ENCODE data around the gene TNFSF15.

Gene TNFSF15

GRCh38 chr9:114789006-114789405, 16.8 kb downstream of the TNFSF15 start:
- DNase-seq (ENCODE audit: extremely low read depth in 1 of 2, low read depth in 1 of 2): no peak

DNA sequence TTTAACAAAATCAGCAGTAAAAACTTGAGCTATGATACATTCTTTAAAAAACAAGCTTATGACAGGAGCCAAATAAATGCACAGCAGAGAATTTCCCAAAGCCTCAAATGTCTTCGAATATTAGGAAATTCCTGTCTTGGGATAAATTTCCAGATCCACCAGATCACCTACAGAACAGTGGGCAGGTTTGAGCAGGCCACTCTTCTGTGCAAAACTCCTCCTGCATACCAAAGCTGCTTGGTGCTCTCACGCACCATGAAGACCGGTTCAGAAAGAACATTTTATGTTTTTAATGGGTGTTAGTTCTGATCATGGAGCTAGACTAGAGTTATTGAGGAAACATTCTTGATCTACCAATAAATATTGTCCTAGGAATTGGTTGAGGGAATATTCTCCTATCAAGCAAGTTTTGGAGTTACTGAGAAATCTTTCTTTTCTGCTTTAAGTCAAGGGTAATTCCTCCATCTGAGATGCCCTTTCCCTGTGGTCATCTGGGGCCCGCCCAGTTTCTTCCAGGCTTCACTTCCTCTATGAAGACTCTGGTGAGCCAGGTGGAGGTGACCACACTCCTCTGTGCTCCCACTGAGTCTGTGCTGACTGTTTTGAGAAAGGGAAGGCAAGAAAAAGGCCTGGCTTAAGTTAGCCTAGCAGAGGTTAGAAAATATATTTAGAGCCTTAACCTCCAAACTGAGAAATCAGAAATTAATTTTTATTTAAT, 17.9 kb downstream of the TNFSF15 start:
- DNase-seq (ENCODE audit: extremely low read depth in 1 of 2, low read depth in 1 of 2): no peak

DNA sequence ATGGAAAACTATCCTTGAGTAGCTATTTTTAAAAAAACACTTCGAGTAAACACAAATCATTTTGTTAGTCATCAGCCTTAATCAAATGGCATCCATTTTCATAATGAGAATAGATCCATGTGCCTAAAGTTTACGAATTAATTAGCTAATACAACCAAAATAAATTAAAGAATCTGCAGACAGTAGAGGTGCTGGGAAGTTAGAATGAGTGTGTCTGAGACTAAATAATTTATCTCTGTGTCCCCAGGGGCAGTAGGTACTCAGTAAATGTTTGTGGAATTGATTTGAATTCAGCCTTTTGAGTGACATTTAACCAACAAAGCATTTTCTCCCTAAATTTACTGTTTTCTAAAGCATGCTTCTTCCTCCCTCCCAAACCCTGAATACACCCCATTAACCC, 18.6 kb downstream of the TNFSF15 start:
- DNase-seq (ENCODE audit: extremely low read depth in 1 of 2, low read depth in 1 of 2): no peak

DNA sequence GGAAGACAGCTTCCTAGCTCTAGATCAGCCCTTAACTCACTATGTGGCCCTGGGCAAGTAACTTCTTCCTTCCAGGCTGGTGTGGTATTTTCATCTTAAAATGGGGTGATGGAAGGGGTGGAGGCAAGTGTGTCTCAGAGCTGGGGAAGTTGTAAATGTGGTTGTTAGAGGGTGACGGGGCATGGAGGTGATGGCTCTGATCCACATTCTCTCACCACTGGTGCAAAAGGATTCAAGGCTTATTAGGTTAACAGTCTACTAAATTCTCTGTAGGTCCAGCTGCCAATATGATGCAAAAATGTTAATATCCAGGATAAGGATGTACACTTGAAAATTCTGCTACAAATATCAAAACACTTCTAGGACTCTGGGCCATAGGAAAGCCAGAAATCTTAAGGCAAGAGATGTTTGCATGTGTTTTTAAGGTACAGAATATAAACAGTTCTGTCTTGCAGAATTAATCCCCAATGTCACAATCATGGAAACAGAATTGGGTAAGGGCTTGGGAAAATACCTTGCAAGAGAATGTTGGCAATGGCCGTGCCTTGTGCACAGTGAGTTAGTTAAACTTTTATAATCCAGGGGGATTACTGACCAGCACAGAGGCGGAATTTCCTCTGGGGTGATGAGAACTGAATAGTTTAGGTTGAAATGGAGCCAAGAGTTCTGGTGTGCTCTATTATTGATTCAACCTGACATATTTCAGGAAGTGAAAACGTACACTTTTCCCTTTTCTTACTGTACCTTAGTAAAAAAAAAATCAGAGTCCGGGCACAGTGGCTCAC, 19.8 kb downstream of the TNFSF15 start:
- no peak for DNase-seq (ENCODE audit: extremely low read depth in 1 of 2, low read depth in 1 of 2)

GRCh38 chr9:114784721-114785279, 21.0 kb downstream of the TNFSF15 start:
- no peak for DNase-seq (ENCODE audit: extremely low read depth in 1 of 2, low read depth in 1 of 2)

- no peak for DNase-seq (ENCODE audit: extremely low read depth in 1 of 2, low read depth in 1 of 2)
Measured at GRCh38 chr9:114782586-114782985, 23.3 kb downstream of the TNFSF15 start.

GRCh38 chr9:114779352-114779845, 26.4 kb downstream of the TNFSF15 start:
- DNase-seq (ENCODE audit: extremely low read depth in 1 of 2, low read depth in 1 of 2): no peak

DNA sequence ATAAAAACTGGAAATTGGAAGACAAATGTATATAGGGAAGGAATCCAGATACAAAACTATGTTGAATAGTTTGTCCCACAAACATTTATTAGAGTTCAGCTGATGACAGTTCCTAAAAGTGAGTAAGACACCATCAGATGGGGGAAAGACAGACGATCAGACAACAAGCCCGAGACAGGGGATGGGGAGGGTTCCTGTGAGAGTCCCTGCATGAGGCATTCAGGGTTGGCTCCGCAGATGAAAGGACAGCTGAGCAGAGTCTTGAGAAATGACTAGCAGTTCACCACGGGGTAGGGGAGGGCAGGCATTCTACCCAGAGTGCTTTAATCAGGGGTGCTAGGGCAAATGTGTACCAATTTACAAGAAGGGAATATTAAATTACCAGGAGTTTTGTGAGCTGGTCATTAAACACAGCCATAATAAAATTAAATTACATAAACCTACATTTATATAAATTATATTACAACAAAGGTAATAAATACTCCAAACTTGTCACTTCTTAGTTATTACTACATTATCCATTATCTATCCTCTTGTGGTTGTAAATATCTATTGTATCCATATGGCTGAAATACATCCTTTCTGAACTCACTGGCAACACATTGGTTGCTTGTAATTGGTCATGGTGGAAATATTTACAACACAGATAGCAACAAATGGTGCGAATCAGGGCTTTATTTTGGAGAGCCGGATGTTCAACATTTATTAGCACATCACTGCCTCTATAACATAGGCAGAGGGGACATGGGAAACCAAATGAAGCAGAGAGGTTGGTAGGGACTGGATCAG, 27.8 kb downstream of the TNFSF15 start:
- DNase-seq (ENCODE audit: extremely low read depth in 1 of 2, low read depth in 1 of 2): no peak

DNA sequence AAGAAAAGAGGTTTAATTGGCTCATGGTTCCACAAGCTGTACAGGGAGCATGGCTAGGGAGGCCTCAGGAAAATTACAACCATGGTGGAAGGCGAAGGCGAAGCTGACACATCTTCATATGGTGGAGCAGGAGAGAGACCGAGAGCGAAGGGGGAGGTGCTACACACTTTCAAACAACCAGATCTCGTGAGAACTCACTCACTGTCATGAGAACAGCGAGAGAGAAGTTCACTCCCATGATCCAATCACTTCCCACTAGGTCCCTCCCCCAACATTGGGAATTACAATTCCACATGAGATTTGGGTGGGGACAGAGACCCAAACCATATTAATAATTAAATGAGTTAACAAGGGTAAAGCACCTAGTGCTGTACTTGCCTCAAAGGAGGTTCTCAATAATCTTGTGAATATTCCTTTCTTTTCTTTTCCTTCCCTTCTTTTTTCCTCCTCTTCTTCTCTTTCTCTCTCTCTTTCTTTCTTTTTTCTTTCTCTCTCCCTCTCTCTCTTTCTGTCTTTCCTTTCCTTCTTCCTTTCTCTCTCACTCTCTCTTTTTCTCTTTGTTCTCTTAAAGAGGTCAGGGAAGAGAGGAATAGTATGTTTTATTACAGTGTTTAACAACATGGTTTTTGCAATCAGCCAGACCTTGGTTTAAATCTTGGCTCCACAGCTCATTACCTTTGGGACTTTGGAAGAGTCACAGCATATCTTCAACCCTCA, 29.0 kb downstream of the TNFSF15 start:
- no peak for DNase-seq (ENCODE audit: extremely low read depth in 1 of 2, low read depth in 1 of 2)

- no peak for DNase-seq (ENCODE audit: extremely low read depth in 1 of 2, low read depth in 1 of 2)
Measured at GRCh38 chr9:114775981-114776380, 29.9 kb downstream of the TNFSF15 start.

GRCh38 chr9:114775121-114775520, 30.7 kb downstream of the TNFSF15 start:
- no peak for DNase-seq (ENCODE audit: extremely low read depth in 1 of 2, low read depth in 1 of 2)

DNA sequence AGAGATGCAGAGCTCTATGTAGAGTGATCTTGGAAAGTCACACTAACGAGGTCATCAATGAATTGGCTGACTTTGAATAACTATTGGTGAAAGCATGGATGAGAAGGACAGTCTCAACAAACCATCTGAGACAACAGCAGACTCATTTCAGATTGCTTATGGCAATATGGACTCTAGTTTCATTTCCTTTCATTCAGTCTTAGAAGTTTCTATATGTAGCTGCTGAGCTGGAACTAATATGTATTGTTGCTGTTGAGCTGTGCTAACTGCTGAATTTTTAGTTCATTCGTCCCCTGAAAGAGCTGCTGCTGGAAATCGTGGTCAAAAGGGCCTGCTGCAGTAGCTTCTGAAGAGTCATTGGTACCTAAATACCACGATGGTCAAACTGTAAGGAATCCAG, 31.3 kb downstream of the TNFSF15 start:
- DNase-seq (ENCODE audit: extremely low read depth in 1 of 2, low read depth in 1 of 2): no peak

DNA sequence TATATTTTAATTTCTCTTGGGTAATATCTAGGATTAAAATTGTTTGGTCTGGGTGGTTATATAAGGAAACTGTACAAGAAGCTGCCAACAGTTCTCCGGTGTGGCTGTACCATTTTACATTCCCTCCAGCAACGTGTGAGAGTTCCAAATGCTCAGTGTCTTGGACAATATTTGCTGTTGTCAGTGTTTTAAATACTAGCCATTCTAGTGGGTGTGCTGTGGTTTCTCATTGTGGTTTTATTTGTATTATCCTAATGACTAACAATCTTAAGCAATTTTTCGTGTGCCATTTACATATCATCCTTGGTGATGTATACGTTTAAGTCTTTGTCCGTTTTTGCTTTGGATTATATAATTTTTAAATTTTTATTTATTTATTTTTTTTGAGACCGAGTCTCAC, 34.0 kb downstream of the TNFSF15 start:
- DNase-seq (ENCODE audit: extremely low read depth in 1 of 2, low read depth in 1 of 2): no peak

DNA sequence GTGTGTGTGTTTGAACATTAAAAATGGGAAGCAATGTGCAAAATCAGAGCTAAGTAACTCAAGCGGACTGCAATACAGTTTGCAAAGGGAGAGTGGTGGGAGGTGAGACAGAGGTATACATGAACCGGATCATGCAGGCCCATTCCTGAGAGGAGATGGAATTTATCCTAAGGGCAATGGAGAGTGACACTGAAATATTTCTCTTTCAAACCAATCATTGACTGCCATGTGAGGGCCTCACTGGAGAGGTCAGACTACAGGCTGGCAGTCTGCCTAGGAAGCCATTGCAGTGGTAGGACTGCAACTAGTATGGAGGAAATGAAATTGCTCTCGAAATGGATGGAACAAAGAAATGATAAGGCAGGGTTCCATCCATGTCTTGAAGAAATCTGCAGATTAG, 34.8 kb downstream of the TNFSF15 start:
- DNase-seq (ENCODE audit: extremely low read depth in 1 of 2, low read depth in 1 of 2): no peak

DNA sequence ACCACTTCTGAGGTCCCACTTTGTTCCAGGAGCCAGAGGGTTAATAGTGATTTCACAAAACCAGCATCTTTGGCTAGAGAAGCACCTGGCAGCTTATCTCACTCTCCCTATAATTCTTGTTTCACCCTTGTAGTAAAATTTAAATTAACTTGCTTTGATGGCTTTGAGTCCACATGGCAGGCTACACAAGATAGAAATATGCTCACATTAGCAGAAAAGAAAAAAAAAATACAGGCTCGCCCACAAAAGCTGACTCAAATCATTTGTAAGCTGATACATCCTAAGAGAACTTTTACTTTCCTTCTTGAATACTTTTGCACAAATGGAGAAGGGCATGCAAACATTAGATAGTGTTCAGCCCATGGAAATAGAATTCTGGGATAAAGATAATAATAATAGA, 36.2 kb downstream of the TNFSF15 start:
- no peak for DNase-seq (ENCODE audit: extremely low read depth in 1 of 2, low read depth in 1 of 2)

DNA sequence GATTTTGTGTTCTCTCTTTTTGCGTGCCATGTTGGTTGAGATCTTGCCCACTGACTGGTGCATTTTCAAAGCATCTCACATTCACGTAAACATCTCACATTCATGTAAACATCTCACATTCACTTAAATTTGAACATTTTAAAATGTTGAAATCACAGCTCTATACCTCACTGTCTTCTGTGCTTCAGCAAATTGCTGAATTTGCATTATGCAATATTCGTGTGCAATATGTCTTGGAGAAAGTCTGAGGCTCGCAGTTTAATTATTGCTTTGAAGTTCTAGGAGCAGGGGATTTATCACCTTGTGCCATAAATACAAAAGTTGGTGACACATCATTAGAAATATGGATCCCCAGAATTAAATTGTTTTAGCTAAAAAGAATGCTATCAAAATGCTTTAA, 42.6 kb downstream of the TNFSF15 start:
- DNase-seq (ENCODE audit: extremely low read depth in 1 of 2, low read depth in 1 of 2): no peak

DNA sequence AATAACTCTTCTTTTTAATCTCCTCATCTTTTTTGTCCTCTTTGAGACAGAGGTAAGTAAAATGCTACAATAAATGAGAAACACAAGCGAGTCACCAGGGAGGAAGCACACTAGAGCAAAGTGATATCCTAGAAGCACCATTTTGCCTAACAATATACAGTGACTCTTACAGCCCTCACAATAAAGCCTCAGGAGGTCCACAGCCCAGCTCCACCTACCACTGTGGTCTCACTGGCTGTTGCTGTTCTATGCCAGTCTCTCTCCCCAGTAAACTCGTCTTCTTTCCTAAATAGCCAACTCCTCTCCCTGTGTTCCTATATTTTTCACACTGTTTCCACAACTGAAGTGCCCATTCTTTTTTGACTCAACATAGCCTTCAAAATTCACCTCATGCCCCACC, 44.3 kb downstream of the TNFSF15 start:
- DNase-seq (ENCODE audit: extremely low read depth in 1 of 2, low read depth in 1 of 2): no peak

GRCh38 chr9:114759512-114760341, 46.1 kb downstream of the TNFSF15 start:
- no peak for DNase-seq (ENCODE audit: extremely low read depth in 1 of 2, low read depth in 1 of 2)

GRCh38 chr9:114757984-114758383, 47.9 kb downstream of the TNFSF15 start:
- no peak for DNase-seq (ENCODE audit: extremely low read depth in 1 of 2, low read depth in 1 of 2)

GRCh38 chr9:114757395-114757794, 48.4 kb downstream of the TNFSF15 start:
- DNase-seq (ENCODE audit: extremely low read depth in 1 of 2, low read depth in 1 of 2): no peak
